Gastroesophageal sphincter (tissue), 3 donors: ENCODE measurements around the gene ENOX1.

ENCODE experiments used
- EP300 ChIP-seq: sonication (generic); formaldehyde crosslinking; IDR thresholded peaks from one replicate; pipeline ENCODE4 v1.6.1; 2017; ENCODE audit warnings: antibody characterized with exemption, mild to moderate bottlenecking
- POLR2A ChIP-seq, 2 donors: fragments of 450-650 bp; IDR thresholded peaks; one replicate each; pipeline ENCODE4 v1.6.1; 2017; ENCODE audit warnings: antibody characterized with exemption in 2 of 2, mild to moderate bottlenecking in 2 of 2, moderate library complexity in 1 of 2
- POLR2AphosphoS5 ChIP-seq: sonication (generic); formaldehyde crosslinking; IDR thresholded peaks from one replicate; pipeline ENCODE4 v1.6.1; 2017; ENCODE audit warnings: antibody characterized with exemption
- TF ChIP-seq, protein P1 (sequence below), 4 experiments: fragments of 200-600 bp in 2 of 4; fragments of 450-650 bp in 2 of 4; sonication (generic) in 1 of 4; IDR thresholded peaks; one replicate each; pipeline ENCODE4 v1.5.1; 2017 to 2019; ENCODE audit warnings: antibody characterized with exemption in 4 of 4, mild to moderate bottlenecking in 2 of 4, moderate library complexity in 2 of 4

- TF ChIP-seq, protein P1, sequence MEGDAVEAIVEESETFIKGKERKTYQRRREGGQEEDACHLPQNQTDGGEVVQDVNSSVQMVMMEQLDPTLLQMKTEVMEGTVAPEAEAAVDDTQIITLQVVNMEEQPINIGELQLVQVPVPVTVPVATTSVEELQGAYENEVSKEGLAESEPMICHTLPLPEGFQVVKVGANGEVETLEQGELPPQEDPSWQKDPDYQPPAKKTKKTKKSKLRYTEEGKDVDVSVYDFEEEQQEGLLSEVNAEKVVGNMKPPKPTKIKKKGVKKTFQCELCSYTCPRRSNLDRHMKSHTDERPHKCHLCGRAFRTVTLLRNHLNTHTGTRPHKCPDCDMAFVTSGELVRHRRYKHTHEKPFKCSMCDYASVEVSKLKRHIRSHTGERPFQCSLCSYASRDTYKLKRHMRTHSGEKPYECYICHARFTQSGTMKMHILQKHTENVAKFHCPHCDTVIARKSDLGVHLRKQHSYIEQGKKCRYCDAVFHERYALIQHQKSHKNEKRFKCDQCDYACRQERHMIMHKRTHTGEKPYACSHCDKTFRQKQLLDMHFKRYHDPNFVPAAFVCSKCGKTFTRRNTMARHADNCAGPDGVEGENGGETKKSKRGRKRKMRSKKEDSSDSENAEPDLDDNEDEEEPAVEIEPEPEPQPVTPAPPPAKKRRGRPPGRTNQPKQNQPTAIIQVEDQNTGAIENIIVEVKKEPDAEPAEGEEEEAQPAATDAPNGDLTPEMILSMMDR (IDR thresholded peaks at IDR 0.05) = no peak
- TF ChIP-seq EP300 (no peak), POLR2A (IDR thresholded peaks at IDR 0.05) (no peak), POLR2AphosphoS5 (no peak)
These were observed 559.1 kb downstream of the ENOX1 start for GRCh38 chr13:43227721-43228120.
